BLaER1 (cell line): ENCODE data around the gene KCNF1.

Experiments used
- H3K27ac ChIP-seq: shearing (Covaris generic); formaldehyde crosslinking; 2 replicates; pipeline ENCODE4 v1.8.1; 2022
- H3K27me3 ChIP-seq: shearing (Covaris generic); formaldehyde crosslinking; 2 replicates; pipeline ENCODE4 v1.8.1; 2022
- H3K36me3 ChIP-seq: shearing (Covaris generic); formaldehyde crosslinking; 2 replicates; pipeline ENCODE4 v1.8.1; 2022
- H3K4me1 ChIP-seq: shearing (Covaris generic); formaldehyde crosslinking; 2 replicates; pipeline ENCODE4 v1.8.1; 2022
- H3K4me2 ChIP-seq: shearing (Covaris generic); formaldehyde crosslinking; 2 replicates; pipeline ENCODE4 v1.8.1; 2022
- H3K4me3 ChIP-seq: shearing (Covaris generic); formaldehyde crosslinking; 2 replicates; pipeline ENCODE4 v1.8.1; 2022
- H3K9ac ChIP-seq: shearing (Covaris generic); formaldehyde crosslinking; 2 replicates; pipeline ENCODE4 v1.8.1; 2022
- H3K9me3 ChIP-seq: shearing (Covaris generic); formaldehyde crosslinking; 2 replicates; pipeline ENCODE4 v1.8.1; 2022
- H4K20me1 ChIP-seq: shearing (Covaris generic); formaldehyde crosslinking; 2 replicates; pipeline ENCODE4 v1.8.1; 2022
- Cebpa-rat ChIP-seq: shearing (Covaris generic); IDR thresholded peaks from 2 replicates; pipeline ENCODE4 v1.8.1; 2022

KCNF1 gene

DNA sequence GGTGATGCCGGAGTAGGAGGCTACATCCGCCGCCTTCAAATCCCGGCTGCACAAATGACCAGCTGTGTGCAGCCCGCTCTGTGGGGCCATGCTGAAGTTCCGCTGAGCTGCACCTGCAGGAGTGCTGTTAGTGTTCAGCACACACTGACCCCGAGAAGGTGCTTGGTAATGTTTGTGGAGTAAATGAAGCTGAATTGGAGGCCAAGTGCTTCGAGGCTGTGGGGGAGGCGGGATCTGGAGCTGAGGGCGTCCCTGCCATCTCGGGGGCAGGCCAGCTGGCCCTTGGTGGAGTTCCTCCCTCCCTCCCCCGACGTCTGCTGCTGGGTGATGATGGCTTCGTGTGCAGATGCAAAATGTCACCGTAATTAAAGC, 23.2 kb downstream of the KCNF1 start:
- Histone ChIP-seq H4K20me1 (0 out of 2 replicates have a peak, but pooled peaks cover 5% of the 10 kb centered on the region), H3K4me3 (no peak overlapping the region), H3K36me3 (no peaks in the 10 kb centered on the region), H3K4me1 (peaks cover 46% of the 10 kb centered on the region), H3K27ac (no peak overlapping the region), H3K4me2 (no peak overlapping the region), H3K27me3 (no peaks in the 10 kb centered on the region), H3K9me3 (peaks cover 22% of the 10 kb centered on the region), H3K9ac (no peak overlapping the region)
- TF ChIP-seq Cebpa-rat, result no peak

DNA sequence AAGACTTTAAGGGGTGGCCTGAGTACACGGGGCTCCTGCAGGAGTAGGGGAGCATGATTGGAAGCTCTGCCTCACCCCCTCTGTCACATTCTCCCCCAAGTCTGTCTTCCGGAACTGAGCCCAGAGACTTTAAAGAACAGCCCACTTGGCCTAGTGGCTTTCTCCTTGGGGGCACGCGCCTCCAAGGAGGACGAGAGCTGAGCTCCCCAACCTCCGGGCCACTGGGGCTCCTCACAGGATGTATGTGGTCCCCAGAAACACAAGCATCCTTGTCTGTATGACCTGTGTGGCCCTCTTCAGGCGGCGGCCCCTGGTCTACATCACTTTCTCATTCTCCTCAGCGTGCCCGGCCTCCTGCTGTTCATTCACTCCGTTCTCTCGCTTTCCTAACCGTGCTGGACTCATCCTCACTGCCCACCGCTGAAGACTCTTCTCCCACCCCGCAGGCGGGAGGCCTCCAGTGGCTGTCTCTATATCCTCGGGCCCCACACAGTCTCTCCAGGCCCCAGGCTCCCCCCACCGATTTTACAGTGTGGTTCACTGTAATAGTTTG, 23.7 kb downstream of the KCNF1 start:
- H3K4me2 ChIP-seq, result no peak overlapping the region
- H4K20me1 ChIP-seq, result 0 out of 2 replicates have a peak, but pooled peaks cover 5% of the 10 kb centered on the region
- H3K4me1 ChIP-seq, result peaks cover 46% of the 10 kb centered on the region
- no peak overlapping the region for H3K9ac ChIP-seq
- H3K36me3 ChIP-seq, result no peaks in the 10 kb centered on the region
- H3K27me3 ChIP-seq, result no peaks in the 10 kb centered on the region
- H3K27ac ChIP-seq, result no peak overlapping the region
- H3K9me3 ChIP-seq, result peaks cover 23% of the 10 kb centered on the region
- H3K4me3 ChIP-seq, result no peak overlapping the region
- no peak for TF ChIP-seq Cebpa-rat

GRCh38 chr2:10935953-10936942, 24.5 kb downstream of the KCNF1 start:
- Histone ChIP-seq H3K4me3 (no peak overlapping the region), H3K27me3 (no peaks in the 10 kb centered on the region), H3K27ac (no peak overlapping the region), H3K4me1 (peaks cover 39% of the 10 kb centered on the region), H3K9me3 (peaks cover 23% of the 10 kb centered on the region), H4K20me1 (0 out of 2 replicates have a peak, but pooled peaks cover 5% of the 10 kb centered on the region), H3K36me3 (no peaks in the 10 kb centered on the region), H3K9ac (no peak overlapping the region), H3K4me2 (no peak overlapping the region)
- no peak for TF ChIP-seq Cebpa-rat

DNA sequence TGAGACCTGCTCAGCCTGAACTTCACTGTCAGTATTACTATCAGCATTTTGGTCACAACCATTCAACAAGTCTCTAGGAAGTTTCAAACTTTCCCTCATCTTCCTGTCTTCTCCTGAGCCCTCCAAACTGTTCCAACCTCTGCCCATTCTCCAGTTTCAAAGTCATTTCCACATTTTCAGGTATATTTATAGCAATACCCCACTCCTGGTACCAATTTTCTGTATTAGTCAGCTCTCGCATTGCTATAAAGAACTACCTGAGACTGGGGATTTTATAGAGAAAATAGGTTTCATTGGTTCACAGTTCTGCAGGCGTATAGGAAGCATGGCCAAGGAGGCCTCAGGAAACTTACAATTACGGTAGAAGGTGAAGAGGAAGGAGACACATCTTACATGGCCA, 27.3 kb downstream of the KCNF1 start:
- H3K4me1 ChIP-seq, result peaks cover 13% of the 10 kb centered on the region; the same call in 1 of the 2 replicates
- H4K20me1 ChIP-seq, result no peaks in the 10 kb centered on the region
- H3K27me3 ChIP-seq, result no peaks in the 10 kb centered on the region
- H3K9me3 ChIP-seq, result peaks cover 23% of the 10 kb centered on the region
- H3K4me2 ChIP-seq, result no peak overlapping the region
- H3K27ac ChIP-seq, result no peak overlapping the region
- no peak for TF ChIP-seq Cebpa-rat
- H3K36me3 ChIP-seq, result no peaks in the 10 kb centered on the region
- H3K4me3 ChIP-seq, result no peak overlapping the region
- no peak overlapping the region for H3K9ac ChIP-seq

DNA sequence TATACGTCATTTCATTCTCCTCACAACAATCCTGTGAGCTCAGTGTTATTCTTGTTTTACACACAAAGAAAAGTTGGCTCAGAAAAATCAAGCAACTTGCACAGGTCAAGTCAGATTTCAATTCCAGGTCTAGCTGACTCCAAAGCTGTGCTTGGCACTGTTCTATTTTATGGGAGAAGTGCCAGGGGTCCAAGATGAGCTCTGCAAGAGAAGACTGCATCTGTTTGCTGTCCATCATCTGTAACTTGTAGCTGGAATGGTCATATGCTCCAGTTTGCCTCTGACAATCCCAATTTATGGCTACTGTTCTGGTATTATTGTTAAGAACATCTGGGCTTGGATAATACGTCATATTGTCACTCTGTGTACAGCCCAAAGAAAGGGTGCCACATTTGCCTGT, 28.9 kb downstream of the KCNF1 start:
- H3K27me3 ChIP-seq, result no peaks in the 10 kb centered on the region
- H3K4me3 ChIP-seq, result no peak overlapping the region
- peaks cover 23% of the 10 kb centered on the region for H3K9me3 ChIP-seq
- TF ChIP-seq Cebpa-rat, result no peak
- H3K4me2 ChIP-seq, result no peak overlapping the region
- no peaks in the 10 kb centered on the region for H4K20me1 ChIP-seq
- H3K4me1 ChIP-seq, result no peaks in the 10 kb centered on the region
- H3K27ac ChIP-seq, result no peak overlapping the region
- no peaks in the 10 kb centered on the region for H3K36me3 ChIP-seq
- no peak overlapping the region for H3K9ac ChIP-seq

DNA sequence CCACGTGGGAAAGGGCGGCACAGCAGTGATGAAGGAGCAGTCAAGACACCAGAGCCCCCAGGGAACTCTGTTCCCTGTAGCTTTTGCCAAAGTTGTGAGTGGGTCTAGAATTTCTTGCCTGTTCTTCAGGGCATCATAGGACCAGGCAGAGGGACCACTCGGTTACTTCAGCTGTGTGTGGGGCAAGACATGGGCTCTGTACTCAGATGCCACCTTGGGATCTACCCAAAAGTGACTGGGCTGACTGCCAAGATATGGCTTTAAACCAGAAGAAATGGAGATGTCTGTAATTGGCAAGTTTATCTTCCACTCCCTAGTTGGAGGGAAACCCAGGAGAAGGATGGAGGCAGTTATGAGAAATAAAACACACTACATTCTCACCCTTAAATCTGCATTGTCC, 29.6 kb downstream of the KCNF1 start:
- H4K20me1 ChIP-seq, result no peaks in the 10 kb centered on the region
- 0 out of 2 replicates have a peak, but pooled peaks cover 3% of the 10 kb centered on the region for H3K4me1 ChIP-seq
- H3K4me3 ChIP-seq, result no peak overlapping the region
- H3K27ac ChIP-seq, result no peak overlapping the region
- no peak for TF ChIP-seq Cebpa-rat
- no peaks in the 10 kb centered on the region for H3K27me3 ChIP-seq
- no peak overlapping the region for H3K4me2 ChIP-seq
- H3K9ac ChIP-seq, result no peak overlapping the region
- no peaks in the 10 kb centered on the region for H3K36me3 ChIP-seq
- H3K9me3 ChIP-seq, result peaks cover 23% of the 10 kb centered on the region

- Histone ChIP-seq H3K27me3 (no peaks in the 10 kb centered on the region), H3K27ac (no peak overlapping the region), H3K9me3 (peaks cover 5% of the 10 kb centered on the region), H3K4me1 (peaks cover 24% of the 10 kb centered on the region), H4K20me1 (no peaks in the 10 kb centered on the region), H3K4me2 (no peak overlapping the region), H3K9ac (no peak overlapping the region), H3K4me3 (no peak overlapping the region), H3K36me3 (no peaks in the 10 kb centered on the region)
- TF ChIP-seq Cebpa-rat, result no peak
Observed at GRCh38 chr2:10944799-10945198, 33.1 kb downstream of the KCNF1 start.

- Histone ChIP-seq H3K27ac (no peak overlapping the region), H3K4me3 (no peak overlapping the region), H3K9me3 (peaks cover 10% of the 10 kb centered on the region), H3K4me2 (peak overlapping the region; percentile 66; the same call in 1 of the 2 replicates), H3K9ac (no peak overlapping the region), H4K20me1 (no peaks in the 10 kb centered on the region), H3K4me1 (peaks cover 25% of the 10 kb centered on the region), H3K27me3 (no peaks in the 10 kb centered on the region), H3K36me3 (no peaks in the 10 kb centered on the region)
- no peak for TF ChIP-seq Cebpa-rat
Observed at GRCh38 chr2:10946394-10946793, 34.7 kb downstream of the KCNF1 start.

DNA sequence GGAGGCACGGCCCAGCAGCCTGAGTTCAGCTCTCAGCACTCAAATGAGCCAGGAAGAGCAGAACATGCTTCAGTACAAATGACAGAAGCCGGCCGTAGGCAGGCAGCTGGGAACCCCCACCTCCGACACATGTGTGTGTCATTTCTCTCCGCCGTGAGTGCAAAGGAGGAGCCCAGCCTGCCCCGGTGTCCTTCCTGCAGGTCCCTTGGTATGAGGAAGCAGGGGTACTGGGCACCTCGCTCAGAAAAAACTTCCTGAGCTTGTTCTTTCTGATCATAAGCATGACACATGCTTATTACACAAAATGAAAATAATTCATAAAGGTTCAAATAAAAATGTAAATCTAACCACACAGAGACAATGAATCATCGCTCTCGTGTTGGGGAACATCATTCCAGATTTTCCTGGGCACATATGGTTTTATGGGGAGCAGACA, 35.3 kb downstream of the KCNF1 start:
- Histone ChIP-seq H3K4me1 (peaks cover 31% of the 10 kb centered on the region), H3K27ac (no peak overlapping the region), H3K9ac (no peak overlapping the region), H3K9me3 (peaks cover 10% of the 10 kb centered on the region), H4K20me1 (no peaks in the 10 kb centered on the region), H3K4me3 (no peak overlapping the region), H3K36me3 (no peaks in the 10 kb centered on the region), H3K4me2 (peak overlapping the region; percentile 66), H3K27me3 (no peaks in the 10 kb centered on the region)
- TF ChIP-seq Cebpa-rat, result no peak

DNA sequence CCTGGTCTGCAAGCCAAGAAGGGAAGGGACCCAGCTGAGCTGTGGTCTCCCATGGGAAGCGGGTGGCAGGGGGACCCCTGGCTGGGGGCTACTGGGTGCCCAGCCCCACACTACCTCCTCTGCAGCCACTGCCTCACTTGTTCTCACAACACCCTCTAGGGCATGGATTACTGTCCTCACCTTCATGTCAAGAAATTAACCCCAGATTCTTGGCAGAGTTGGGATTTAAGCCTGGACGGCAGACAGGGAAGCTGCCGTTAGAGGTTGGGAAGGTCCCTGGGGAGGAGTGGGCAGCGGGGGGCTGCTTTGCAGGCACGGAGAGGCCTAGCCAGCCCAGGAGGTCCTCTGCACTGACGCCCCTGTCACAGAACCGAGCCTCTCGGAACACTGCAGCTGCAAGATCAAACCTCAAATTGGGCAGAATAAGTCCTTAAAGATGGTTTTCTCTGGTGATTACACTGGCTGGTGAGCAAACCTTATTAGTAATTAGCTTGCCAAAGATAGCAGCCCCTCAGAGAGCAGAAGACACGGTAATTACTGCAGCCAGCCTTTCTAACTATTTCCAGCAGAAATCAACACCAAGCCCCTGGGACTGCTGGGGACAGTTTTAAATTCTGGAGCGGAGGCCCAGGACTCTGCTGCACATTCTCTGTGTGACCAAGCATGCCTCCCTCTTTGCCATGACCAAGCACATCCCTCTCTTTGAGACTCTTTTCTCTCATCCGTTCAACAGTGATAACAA, 35.9 kb downstream of the KCNF1 start:
- no peaks in the 10 kb centered on the region for H4K20me1 ChIP-seq
- no peak overlapping the region for H3K27ac ChIP-seq
- H3K27me3 ChIP-seq, result no peaks in the 10 kb centered on the region
- H3K36me3 ChIP-seq, result no peaks in the 10 kb centered on the region
- peaks cover 16% of the 10 kb centered on the region for H3K9me3 ChIP-seq
- H3K4me2 ChIP-seq, result peak overlapping the region; percentile 66
- H3K4me1 ChIP-seq, result peaks cover 35% of the 10 kb centered on the region
- H3K4me3 ChIP-seq, result no peak overlapping the region
- H3K9ac ChIP-seq, result no peak overlapping the region
- TF ChIP-seq Cebpa-rat, result no peak
